Stimulated activated naive CD8-positive, alpha-beta T cell treated with anti-CD3 and anti-CD28 coated beads, Interleukin-15, Interleukin-2, amounts not matched to agents 100 ng/mL and 50 ng/mL, for 24 hours (primary cell): ENCODE data around the gene MYADM.
"Not testable (repeated sequence)": the region's sequence is repeated elsewhere in the genome, so short reads cannot be mapped to it uniquely, and the experiment has no call there.

ENCODE experiments used
- H3K27ac Mint-ChIP-seq: one replicate; pipeline ENCODE4 v1.8.0; 2021; ENCODE audit warnings: mild to moderate bottlenecking, mixed read lengths
- H3K27me3 Mint-ChIP-seq: one replicate; pipeline ENCODE4 v1.8.0; 2021; ENCODE audit warnings: mixed read lengths
- H3K36me3 Mint-ChIP-seq: one replicate; pipeline ENCODE4 v1.8.0; 2021; ENCODE audit warnings: low read depth, mixed read lengths
- H3K4me1 Mint-ChIP-seq: one replicate; pipeline ENCODE4 v1.8.0; 2021; ENCODE audit warnings: low read depth, mixed read lengths
- H3K4me3 Mint-ChIP-seq: one replicate; pipeline ENCODE4 v1.8.0; 2021; ENCODE audit warnings: mild to moderate bottlenecking, mixed read lengths
- H3K9me3 Mint-ChIP-seq: one replicate; pipeline ENCODE4 v1.8.0; 2021; ENCODE audit warnings: mixed read lengths

Gene MYADM, protein sequence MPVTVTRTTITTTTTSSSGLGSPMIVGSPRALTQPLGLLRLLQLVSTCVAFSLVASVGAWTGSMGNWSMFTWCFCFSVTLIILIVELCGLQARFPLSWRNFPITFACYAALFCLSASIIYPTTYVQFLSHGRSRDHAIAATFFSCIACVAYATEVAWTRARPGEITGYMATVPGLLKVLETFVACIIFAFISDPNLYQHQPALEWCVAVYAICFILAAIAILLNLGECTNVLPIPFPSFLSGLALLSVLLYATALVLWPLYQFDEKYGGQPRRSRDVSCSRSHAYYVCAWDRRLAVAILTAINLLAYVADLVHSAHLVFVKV

DNA sequence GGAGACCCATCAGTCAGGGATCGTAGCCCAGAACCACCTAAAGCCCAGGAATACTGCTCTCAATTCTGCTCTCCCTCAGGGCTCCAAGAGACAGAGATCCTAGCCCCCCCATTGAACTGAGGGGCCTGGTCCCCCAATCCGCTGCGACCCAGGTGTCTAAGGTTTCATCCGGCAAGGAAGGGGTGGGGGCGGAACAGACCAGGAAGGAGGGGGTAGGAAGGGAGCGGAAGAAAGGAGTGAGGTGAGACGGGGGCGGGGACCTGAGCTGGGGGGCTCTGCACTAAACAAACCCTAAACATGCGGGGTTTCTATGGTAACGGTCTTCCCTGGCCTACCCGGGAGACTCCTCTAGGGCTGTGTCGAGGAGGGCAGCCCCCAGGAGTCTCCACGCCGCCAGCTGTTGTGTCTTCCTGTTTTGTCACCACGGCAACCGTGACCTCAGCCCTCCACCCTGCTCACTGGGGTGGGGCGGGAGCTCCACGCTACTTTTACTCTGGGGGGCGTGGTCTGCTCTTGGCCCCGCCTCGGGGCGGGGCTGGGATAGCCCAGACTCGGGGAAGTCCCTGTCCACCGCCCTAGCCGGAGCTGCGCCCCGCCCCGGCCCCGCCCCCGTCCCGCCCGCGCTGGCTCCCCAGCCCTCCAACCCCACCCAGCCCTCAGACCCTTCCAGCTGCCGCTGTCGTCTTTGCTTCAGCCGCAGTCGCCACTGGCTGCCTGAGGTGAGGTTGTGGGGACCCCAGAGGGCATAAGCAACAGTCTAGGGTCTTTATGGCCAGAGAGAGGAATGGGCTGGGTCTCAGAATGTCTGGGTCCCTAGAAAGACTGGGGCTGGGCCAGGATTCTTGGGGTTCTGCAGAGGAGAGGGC lies at the start of gene MYADM:
Gene MYADM (plus strand): TSS at position 659 of the 866 bp plus-strand sequence. CDS start 5,647 bp downstream, outside the sequence.
- Mint-ChIP-seq H3K27me3 (no peaks in the 10 kb centered on the region), H3K4me1 (peaks cover 47% of the 10 kb centered on the region), H3K36me3 (peaks cover 9% of the 10 kb centered on the region), H3K4me3 (peak within 1 kb of the TSS; percentile 95), H3K9me3 (no peaks in the 10 kb centered on the region), H3K27ac (peak within 1 kb of the TSS; percentile 93)

DNA sequence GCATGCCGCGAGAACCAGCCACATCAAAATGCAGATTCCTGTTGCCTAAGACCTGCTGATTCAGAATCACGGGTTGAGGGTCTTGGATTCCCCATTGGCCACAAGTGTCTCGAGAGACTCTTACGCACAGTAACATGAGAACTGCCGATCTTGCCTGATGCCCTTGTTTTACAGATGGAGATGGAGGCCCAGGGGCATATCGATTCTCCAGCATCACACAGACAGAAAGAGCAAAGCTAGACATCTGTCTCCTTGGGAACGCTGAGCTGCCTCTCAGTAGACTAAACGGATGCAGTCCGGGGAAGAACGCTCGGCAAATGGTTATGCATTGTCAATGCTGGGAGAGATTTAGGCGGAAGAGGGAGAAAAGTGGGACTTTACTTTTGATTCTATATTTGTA lies 48.9 kb upstream of the MYADM start:
- H3K27me3 Mint-ChIP-seq, result peaks cover 3% of the 10 kb centered on the region
- no peaks in the 10 kb centered on the region for H3K9me3 Mint-ChIP-seq
- no peak overlapping the region for H3K27ac Mint-ChIP-seq
- H3K4me3 Mint-ChIP-seq, result no peak overlapping the region
- no peaks in the 10 kb centered on the region for H3K36me3 Mint-ChIP-seq
- no peaks in the 10 kb centered on the region for H3K4me1 Mint-ChIP-seq

DNA sequence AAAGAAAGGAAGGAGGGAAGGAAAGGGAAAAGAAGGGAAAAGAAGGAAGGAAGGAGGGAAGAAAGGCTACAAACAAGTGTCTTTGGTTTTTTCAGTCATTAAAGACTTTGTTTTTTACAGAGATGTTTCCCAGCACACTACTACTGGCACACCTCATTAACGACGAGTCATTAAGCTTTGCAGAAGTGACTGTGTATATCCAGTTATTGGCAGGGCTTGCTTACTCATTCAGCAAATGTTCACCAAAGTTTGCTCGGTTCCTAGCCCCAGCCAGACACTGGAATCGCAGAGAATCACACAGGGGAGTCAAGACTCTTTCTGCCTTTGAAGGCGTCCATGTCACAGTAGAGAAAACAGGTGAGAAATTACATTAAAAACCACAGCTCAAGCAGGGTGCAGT lies 47.8 kb upstream of the MYADM start:
- no peaks in the 10 kb centered on the region for H3K4me1 Mint-ChIP-seq
- peaks cover 12% of the 10 kb centered on the region for H3K27me3 Mint-ChIP-seq
- H3K4me3 Mint-ChIP-seq, result no peak overlapping the region
- H3K36me3 Mint-ChIP-seq, result no peaks in the 10 kb centered on the region
- H3K9me3 Mint-ChIP-seq, result no peaks in the 10 kb centered on the region
- no peak overlapping the region for H3K27ac Mint-ChIP-seq

DNA sequence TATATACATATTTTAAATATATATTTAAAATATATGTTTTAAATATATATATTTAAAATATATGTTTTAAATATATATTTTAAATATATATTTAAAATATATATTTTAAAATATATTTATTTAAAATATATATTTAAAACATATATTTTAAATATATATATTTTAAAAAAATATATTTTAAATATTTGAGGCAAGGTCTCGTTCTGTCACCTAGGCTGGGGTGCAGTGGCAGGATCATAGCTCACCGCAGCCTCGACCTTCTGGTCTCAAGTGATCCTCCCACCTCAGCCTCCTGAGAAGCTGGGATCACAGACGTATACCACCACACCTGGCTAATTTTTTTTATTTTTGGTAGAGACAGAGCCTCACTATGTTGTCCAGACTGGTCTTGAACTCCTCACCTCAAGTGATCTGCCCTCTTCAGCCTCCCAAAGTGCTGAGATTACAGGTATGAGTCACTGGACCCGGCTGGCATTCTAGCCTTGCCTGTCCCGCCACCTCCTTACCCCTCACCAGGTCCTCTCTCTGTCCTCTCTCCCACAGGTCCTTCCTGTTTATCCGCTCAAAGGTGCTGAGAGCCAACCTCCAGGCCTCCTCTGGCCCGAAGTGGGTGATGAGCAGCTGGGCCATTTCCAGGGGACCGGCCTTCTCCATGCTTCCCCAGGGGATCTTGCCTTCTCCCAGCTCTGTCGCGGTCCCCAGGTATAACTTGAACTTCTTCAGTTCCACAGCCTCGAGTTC lies 44.1 kb upstream of the MYADM start:
- Mint-ChIP-seq H3K27me3 (peaks cover 15% of the 10 kb centered on the region), H3K4me3 (peak overlapping the region; percentile 36), H3K27ac (no peak overlapping the region), H3K4me1 (no peaks in the 10 kb centered on the region), H3K36me3 (no peaks in the 10 kb centered on the region), H3K9me3 (no peaks in the 10 kb centered on the region)

DNA sequence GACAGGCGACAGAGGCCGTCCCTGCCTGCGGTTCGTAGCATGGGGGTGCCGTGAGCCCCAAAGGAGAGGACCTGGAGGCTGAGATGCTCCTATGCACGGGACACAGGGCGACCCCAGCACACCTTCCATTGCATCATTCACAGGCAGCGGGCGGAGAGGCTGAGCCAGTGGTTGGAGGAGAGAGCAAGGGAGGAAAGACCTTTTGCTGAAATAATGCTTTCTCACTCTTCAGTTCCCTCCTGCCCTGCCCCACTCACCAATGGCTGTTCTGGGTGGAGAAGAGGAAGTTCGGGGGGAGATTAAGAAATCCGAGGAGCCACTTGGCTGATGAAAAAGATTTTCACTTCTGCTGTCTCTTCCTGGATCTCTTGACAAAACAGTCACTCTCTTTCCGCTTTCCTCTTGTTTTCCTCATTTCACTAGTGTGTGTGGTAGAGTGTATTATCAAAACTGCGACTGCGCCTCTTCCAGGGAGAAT lies 43.5 kb upstream of the MYADM start, which contains the start of gene NLRP12:
Gene NLRP12 (minus strand): TSS at position 181 of the 478 bp plus-strand sequence. CDS start 140 bp downstream, at position 41.
- H3K4me1 Mint-ChIP-seq, result no peaks in the 10 kb centered on the region
- H3K27me3 Mint-ChIP-seq, result peaks cover 15% of the 10 kb centered on the region
- no peaks in the 10 kb centered on the region for H3K9me3 Mint-ChIP-seq
- no peaks in the 10 kb centered on the region for H3K36me3 Mint-ChIP-seq
- H3K4me3 Mint-ChIP-seq, result peak within 1 kb of the TSS; percentile 36
- H3K27ac Mint-ChIP-seq, result no peak within 1 kb of the TSS

DNA sequence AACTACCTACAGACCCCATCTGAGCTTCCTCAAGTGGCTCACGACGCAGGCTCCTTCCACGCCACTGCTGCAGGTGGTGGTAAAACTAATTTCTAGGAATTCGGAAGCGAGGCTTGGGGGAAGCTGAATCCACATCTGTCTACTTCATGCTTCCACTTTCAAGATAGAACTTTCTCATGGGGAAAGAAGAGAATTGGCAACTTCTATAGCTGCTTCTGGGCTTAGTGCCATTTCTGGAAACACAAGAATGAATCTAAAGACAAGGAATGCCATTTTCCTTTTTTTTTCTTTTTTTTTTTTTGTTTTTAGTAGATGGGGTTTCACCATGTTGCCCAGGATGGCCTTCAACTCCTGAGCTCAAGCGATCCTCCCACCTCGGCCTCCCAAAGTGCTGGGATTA lies 40.8 kb upstream of the MYADM start:
- Mint-ChIP-seq H3K4me1 (no peaks in the 10 kb centered on the region), H3K9me3 (no peaks in the 10 kb centered on the region), H3K4me3 (no peak overlapping the region), H3K27me3 (peaks cover 29% of the 10 kb centered on the region), H3K36me3 (no peaks in the 10 kb centered on the region), H3K27ac (no peak overlapping the region)

DNA sequence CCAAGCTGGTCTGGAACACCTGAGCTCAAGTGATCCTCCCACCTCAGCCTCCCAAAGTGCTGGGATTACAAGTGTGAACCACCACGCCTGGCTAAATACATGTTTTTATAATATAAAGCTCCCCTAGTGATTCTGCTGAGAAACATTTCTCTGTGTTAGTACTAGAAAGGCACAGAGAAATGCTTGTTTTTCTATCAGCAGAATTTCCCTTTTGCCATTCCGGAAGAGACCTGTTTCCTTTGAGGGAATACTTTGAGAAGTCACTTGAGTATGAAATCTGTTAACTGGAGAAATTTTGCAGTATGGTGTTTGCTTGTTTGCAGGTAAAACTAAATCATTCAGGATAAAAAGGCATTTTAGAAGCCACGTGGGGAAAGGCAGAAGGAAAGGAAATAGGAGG lies 39.2 kb upstream of the MYADM start:
- H3K27me3 Mint-ChIP-seq, result peaks cover 43% of the 10 kb centered on the region
- no peak overlapping the region for H3K27ac Mint-ChIP-seq
- H3K4me1 Mint-ChIP-seq, result no peaks in the 10 kb centered on the region
- H3K9me3 Mint-ChIP-seq, result no peaks in the 10 kb centered on the region
- H3K4me3 Mint-ChIP-seq, result no peak overlapping the region
- H3K36me3 Mint-ChIP-seq, result no peaks in the 10 kb centered on the region

DNA sequence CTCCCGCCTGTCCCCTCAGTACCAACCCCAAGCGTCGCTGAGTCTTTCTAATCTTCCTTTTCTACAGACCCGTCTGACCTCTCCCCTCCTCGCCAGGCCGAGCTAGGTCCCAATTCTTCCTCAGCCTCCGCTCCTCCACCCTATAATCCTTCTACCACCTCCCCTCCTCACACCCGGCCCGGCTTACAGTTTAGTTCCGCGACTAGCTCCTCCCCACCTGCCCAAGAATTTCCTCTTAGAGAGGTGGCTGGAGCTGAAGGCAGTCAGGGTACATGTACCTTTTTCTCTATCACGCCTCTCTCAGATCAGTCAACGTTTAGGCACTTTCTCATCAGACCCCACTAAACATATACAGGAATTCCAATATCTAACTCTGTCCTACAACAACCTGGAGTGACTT lies 34.8 kb upstream of the MYADM start:
- not testable (repeated sequence) for H3K4me3 Mint-ChIP-seq
- peaks cover 35% of the 10 kb centered on the region for H3K27me3 Mint-ChIP-seq

DNA sequence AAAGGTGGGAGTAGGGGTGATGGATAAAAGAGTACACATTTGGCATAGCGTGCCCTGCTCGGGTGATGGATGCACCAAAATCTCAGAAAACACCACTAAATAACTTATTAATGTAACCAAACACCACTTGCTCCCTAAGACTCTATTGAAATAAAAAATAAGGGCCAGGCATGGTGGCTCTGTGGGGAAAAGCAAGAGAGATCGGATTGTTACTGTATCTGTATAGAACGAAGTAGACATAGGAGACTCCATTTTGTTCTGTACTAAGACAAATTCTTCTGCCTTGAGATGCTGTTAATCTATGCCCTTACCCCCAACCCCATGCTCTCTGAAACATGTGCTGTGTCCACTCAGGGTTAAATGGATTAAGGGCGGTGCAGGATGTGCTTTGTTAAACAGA lies 29.2 kb upstream of the MYADM start:
- peaks cover 12% of the 10 kb centered on the region for H3K27me3 Mint-ChIP-seq
- H3K9me3 Mint-ChIP-seq, H3K4me1 Mint-ChIP-seq, H3K36me3 Mint-ChIP-seq, H3K27ac Mint-ChIP-seq, H3K4me3 Mint-ChIP-seq: not testable (repeated sequence)

More for the DNA sequence above, 34.8 kb upstream of the MYADM start:
- not testable (repeated sequence) for H3K36me3 Mint-ChIP-seq, H3K27ac Mint-ChIP-seq, H3K9me3 Mint-ChIP-seq, H3K4me1 Mint-ChIP-seq

DNA sequence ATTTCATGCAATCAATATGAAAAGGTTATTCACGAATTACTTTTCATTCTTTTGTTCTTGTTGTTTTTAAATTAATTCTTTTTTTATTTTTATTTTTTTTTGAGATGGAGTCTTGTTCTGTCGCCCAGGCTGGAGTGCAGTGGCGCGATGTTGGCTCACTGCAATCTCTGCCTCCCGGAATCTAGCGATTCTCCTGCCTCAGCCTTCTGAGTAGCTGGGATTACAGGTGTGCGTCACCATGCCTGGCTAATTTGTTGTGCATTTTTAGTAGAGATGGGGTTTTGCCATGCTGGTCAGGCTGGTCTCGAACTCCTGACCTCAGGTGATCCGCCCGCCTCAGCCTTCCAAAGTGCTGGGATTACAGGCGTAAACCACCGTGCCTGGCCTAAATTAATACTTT lies 27.4 kb upstream of the MYADM start:
- not testable (repeated sequence) for H3K27ac Mint-ChIP-seq, H3K4me1 Mint-ChIP-seq, H3K27me3 Mint-ChIP-seq, H3K4me3 Mint-ChIP-seq, H3K9me3 Mint-ChIP-seq, H3K36me3 Mint-ChIP-seq

DNA sequence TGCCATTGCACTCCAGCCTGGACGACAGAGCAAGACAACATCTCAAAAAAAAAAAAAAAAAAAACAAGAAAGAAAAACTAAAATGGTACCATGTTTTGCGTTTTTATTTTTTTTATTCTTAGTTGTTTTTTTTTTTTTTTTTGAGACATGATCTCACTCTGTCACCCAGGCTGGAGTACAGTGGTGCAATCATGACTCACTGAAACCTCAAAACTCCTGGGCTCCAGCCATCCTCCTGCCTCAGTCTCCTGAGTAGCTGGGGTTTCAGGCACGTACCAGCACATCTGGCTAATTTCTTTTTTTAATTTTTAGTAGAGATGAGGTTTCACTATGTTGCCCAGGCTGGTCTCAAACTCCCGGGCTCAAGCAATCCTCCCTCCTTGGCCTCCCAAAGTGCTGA lies 26.8 kb upstream of the MYADM start:
- not testable (repeated sequence) for H3K4me3 Mint-ChIP-seq, H3K9me3 Mint-ChIP-seq, H3K4me1 Mint-ChIP-seq, H3K27ac Mint-ChIP-seq, H3K36me3 Mint-ChIP-seq, H3K27me3 Mint-ChIP-seq

DNA sequence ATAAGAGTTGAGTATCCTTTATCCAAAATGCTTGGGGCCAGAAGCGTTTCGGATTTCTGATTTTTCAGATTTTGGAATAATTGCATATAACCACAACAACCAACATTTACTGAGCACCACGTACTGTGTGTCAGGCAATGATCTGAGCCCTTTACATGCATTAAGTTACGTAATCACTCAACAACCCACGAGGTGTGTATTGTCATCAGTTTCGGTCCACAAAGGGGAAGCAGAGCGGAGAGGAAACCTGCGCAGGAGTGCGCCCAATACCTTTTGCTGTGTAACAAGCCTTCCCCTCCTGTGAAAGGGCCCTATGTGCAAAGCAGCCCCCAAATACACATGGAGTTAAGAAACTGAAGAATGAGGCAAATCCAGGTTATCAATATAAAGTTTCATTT lies 22.8 kb upstream of the MYADM start:
- Mint-ChIP-seq H3K9me3 (no peaks in the 10 kb centered on the region), H3K4me3 (no peak overlapping the region), H3K4me1 (no peaks in the 10 kb centered on the region), H3K27ac (no peak overlapping the region), H3K27me3 (peaks cover 20% of the 10 kb centered on the region), H3K36me3 (no peaks in the 10 kb centered on the region)

DNA sequence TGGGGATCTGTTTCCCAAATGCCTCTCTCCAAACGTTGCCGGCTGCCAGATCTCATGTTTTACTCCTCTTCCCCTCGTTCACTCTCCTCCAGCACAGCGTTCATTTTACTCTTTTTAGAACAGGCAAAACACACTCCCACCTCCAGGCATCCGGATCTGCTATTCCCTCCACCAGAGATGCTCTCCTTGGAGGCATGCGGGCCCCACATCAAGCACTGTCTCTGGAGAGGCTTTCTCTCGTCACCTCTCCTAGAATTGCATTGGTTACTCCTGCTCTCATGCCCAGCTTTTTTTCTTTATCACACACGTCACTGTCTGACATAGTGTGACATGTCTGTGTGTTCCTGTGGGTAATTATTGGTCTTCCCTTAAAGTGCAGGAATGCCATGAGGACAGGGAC lies 20.1 kb upstream of the MYADM start:
- Mint-ChIP-seq H3K27ac (no peak overlapping the region), H3K36me3 (no peaks in the 10 kb centered on the region), H3K4me1 (peaks cover 3% of the 10 kb centered on the region), H3K27me3 (peaks cover 31% of the 10 kb centered on the region), H3K9me3 (no peaks in the 10 kb centered on the region), H3K4me3 (no peak overlapping the region)

DNA sequence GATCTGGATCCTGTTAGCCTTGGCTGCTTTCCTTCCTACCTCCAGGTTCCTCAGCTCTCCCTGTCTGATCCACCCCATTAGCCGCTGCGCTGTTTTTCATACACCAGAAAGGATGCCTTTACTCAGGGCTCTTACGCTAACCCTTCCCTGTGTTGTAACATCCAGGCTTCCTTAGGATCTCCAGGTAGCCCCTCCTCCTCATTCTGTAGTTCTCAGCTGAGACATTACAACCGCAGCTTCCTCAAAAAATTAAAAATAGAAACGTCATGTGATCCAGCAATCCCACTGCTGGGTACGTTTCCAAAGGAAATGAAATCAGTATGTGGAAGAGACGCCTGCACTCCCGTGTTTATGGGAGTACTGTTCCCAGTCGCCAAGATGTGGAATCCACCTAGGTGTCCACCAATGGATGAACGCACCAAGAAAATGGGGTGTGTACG lies 18.4 kb upstream of the MYADM start:
- H3K4me3 Mint-ChIP-seq, result no peak overlapping the region

DNA sequence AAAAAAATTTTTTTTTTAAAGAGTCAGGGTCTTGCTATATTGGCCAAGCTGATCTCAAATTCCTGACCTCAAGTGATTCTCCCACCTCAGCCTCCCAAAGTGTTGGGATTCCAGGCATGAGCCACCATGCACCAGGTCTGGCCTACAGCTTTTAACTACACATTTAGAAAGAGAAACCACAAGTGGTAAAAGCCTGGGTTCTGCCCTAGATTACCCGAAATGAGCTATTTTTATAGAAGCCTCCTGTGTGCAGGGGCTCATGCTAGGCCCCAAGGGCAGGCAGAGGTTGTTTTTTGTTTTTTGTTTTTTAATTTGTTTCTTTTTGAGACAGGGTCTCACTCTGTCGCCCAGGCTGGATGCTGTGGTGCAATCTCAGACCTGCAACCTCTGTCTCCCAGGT lies 14.0 kb upstream of the MYADM start:
- peaks cover 7% of the 10 kb centered on the region for H3K4me1 Mint-ChIP-seq
- H3K36me3 Mint-ChIP-seq, result no peaks in the 10 kb centered on the region
- peaks cover 27% of the 10 kb centered on the region for H3K27me3 Mint-ChIP-seq
- H3K9me3 Mint-ChIP-seq, result no peaks in the 10 kb centered on the region
- H3K4me3 Mint-ChIP-seq, result no peak overlapping the region
- no peak overlapping the region for H3K27ac Mint-ChIP-seq

More for the DNA sequence above, 18.4 kb upstream of the MYADM start:
- peaks cover 35% of the 10 kb centered on the region for H3K27me3 Mint-ChIP-seq
- H3K9me3 Mint-ChIP-seq, result no peaks in the 10 kb centered on the region
- H3K27ac Mint-ChIP-seq, result no peak overlapping the region
- no peaks in the 10 kb centered on the region for H3K36me3 Mint-ChIP-seq
- peaks cover 7% of the 10 kb centered on the region for H3K4me1 Mint-ChIP-seq
